Osteocyte (in vitro differentiated cells): ENCODE data around the gene OR4D5. TPM values are rescaled to one million over a fixed set of nuclear protein-coding genes. Genes with fewer than 3 reads are reported as not detected.

Experiments used
- DNase-seq: peaks from one replicate; pipeline ENCODE4 v3.0.0; 2021; ENCODE audit warnings: mixed read lengths; ENCODE audit not compliant: unreplicated experiment; ENCODE audit errors: extremely low spot score
- H3K27ac Mint-ChIP-seq: one replicate; pipeline ENCODE4 v1.8.0; 2021; ENCODE audit warnings: mild to moderate bottlenecking, mixed read lengths; ENCODE audit not compliant: unreplicated experiment
- H3K27me3 Mint-ChIP-seq: one replicate; pipeline ENCODE4 v1.8.0; 2021; ENCODE audit warnings: mixed read lengths; ENCODE audit not compliant: unreplicated experiment
- H3K36me3 Mint-ChIP-seq: one replicate; pipeline ENCODE4 v1.8.0; 2021; ENCODE audit warnings: mixed read lengths; ENCODE audit not compliant: unreplicated experiment
- H3K4me1 Mint-ChIP-seq: one replicate; pipeline ENCODE4 v1.8.0; 2021; ENCODE audit warnings: mixed read lengths; ENCODE audit not compliant: unreplicated experiment
- H3K4me3 Mint-ChIP-seq: one replicate; pipeline ENCODE4 v1.8.0; 2021; ENCODE audit warnings: mild to moderate bottlenecking, moderate library complexity, mixed read lengths; ENCODE audit not compliant: unreplicated experiment
- H3K9me3 Mint-ChIP-seq: one replicate; pipeline ENCODE4 v1.8.0; 2021; ENCODE audit warnings: mixed read lengths; ENCODE audit not compliant: unreplicated experiment
- CTCF ChIP-seq: fragments of 200-600 bp; sonication (generic); IDR thresholded peaks from 2 replicates; pipeline ENCODE4 v1.5.0; 2021; ENCODE audit warnings: antibody characterized with exemption, mild to moderate bottlenecking, moderate library complexity
- total RNA-seq: library from RNA; stranded (reverse); gene quantifications from 2 replicates; pipeline ENCODE4 v1.2.1, GENCODE V29; 2021

Gene OR4D5
- total RNA-seq, 1 donor from 2014 or later = not detected

- H3K36me3 Mint-ChIP-seq = no peaks in the 10 kb centered on the region
- H3K9me3 Mint-ChIP-seq = peaks cover 6% of the 10 kb centered on the region
- TF ChIP-seq CTCF = no peak
- H3K27ac Mint-ChIP-seq = no peak within 1 kb of the TSS
- H3K4me1 Mint-ChIP-seq = no peaks in the 10 kb centered on the region
- H3K4me3 Mint-ChIP-seq = no peak within 1 kb of the TSS
- H3K27me3 Mint-ChIP-seq = peaks cover 8% of the 10 kb centered on the region
- no peak for DNase-seq
Measured at GRCh38 chr11:123943738-123944137, 4.3 kb downstream of the OR4D5 start, which contains the start of gene OR6T1. OR6T1 (minus strand) TSS chr11:123943838; CDS start chr11:123943838, 0 bp downstream.

GRCh38 chr11:123945132-123945531 lies 5.7 kb downstream of the OR4D5 start:
- no peak overlapping the region for H3K4me3 Mint-ChIP-seq
- TF ChIP-seq CTCF = no peak
- H3K4me1 Mint-ChIP-seq = no peaks in the 10 kb centered on the region
- no peaks in the 10 kb centered on the region for H3K36me3 Mint-ChIP-seq
- no peak overlapping the region for H3K27ac Mint-ChIP-seq
- peaks cover 6% of the 10 kb centered on the region for H3K9me3 Mint-ChIP-seq
- DNase-seq = no peak
- peaks cover 10% of the 10 kb centered on the region for H3K27me3 Mint-ChIP-seq

GRCh38 chr11:123956752-123957151 lies 17.3 kb downstream of the OR4D5 start:
- peaks cover 19% of the 10 kb centered on the region for H3K9me3 Mint-ChIP-seq
- no peaks in the 10 kb centered on the region for H3K36me3 Mint-ChIP-seq
- H3K4me3 Mint-ChIP-seq = no peak overlapping the region
- peaks cover 19% of the 10 kb centered on the region for H3K27me3 Mint-ChIP-seq
- no peak for DNase-seq
- no peaks in the 10 kb centered on the region for H3K4me1 Mint-ChIP-seq
- TF ChIP-seq CTCF = no peak
- no peak overlapping the region for H3K27ac Mint-ChIP-seq

GRCh38 chr11:123973816-123974215 lies 34.4 kb downstream of the OR4D5 start:
- no peak overlapping the region for H3K27ac Mint-ChIP-seq
- H3K4me1 Mint-ChIP-seq = peaks cover 13% of the 10 kb centered on the region
- H3K36me3 Mint-ChIP-seq = no peaks in the 10 kb centered on the region
- H3K27me3 Mint-ChIP-seq = no peaks in the 10 kb centered on the region
- peaks cover 3% of the 10 kb centered on the region for H3K9me3 Mint-ChIP-seq
- no peak for TF ChIP-seq CTCF
- DNase-seq = no peak
- H3K4me3 Mint-ChIP-seq = no peak overlapping the region

GRCh38 chr11:123976770-123977560 lies 37.5 kb downstream of the OR4D5 start:
- H3K36me3 Mint-ChIP-seq = no peaks in the 10 kb centered on the region
- H3K9me3 Mint-ChIP-seq = peaks cover 13% of the 10 kb centered on the region
- peaks cover 4% of the 10 kb centered on the region for H3K27me3 Mint-ChIP-seq
- TF ChIP-seq CTCF = no peak
- H3K4me3 Mint-ChIP-seq = no peak overlapping the region
- DNase-seq = no peak
- H3K27ac Mint-ChIP-seq = no peak overlapping the region
- H3K4me1 Mint-ChIP-seq = peaks cover 13% of the 10 kb centered on the region
